ENCODE measurements around the gene DDX10. TPM values are rescaled to one million over a fixed set of nuclear protein-coding genes. Genes with fewer than 3 reads are reported as not detected.

Gene DDX10
- total RNA-seq, 1 donor from 2014 or later = 34.7 TPM

- Mint-ChIP-seq H3K36me3 (no peaks in the 10 kb centered on the region), H3K4me3 (no peak overlapping the region), H3K27ac (no peak overlapping the region), H3K9me3 (no peaks in the 10 kb centered on the region), H3K4me1 (ENCODE audit: unreplicated experiment) (peaks cover 19% of the 10 kb centered on the region), H3K27me3 (no peaks in the 10 kb centered on the region)
- TF ChIP-seq, protein P1, sequence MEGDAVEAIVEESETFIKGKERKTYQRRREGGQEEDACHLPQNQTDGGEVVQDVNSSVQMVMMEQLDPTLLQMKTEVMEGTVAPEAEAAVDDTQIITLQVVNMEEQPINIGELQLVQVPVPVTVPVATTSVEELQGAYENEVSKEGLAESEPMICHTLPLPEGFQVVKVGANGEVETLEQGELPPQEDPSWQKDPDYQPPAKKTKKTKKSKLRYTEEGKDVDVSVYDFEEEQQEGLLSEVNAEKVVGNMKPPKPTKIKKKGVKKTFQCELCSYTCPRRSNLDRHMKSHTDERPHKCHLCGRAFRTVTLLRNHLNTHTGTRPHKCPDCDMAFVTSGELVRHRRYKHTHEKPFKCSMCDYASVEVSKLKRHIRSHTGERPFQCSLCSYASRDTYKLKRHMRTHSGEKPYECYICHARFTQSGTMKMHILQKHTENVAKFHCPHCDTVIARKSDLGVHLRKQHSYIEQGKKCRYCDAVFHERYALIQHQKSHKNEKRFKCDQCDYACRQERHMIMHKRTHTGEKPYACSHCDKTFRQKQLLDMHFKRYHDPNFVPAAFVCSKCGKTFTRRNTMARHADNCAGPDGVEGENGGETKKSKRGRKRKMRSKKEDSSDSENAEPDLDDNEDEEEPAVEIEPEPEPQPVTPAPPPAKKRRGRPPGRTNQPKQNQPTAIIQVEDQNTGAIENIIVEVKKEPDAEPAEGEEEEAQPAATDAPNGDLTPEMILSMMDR (conservative IDR thresholded peaks at IDR 0.05) = no peak
- no peak for DNase-seq (ENCODE audit: extremely low spot score, unreplicated experiment)
Measured at GRCh38 chr11:108852701-108853100, 187.8 kb downstream of the DDX10 start.

- H3K4me3 Mint-ChIP-seq = no peak overlapping the region
- no peaks in the 10 kb centered on the region for H3K27me3 Mint-ChIP-seq
- H3K4me1 Mint-ChIP-seq (ENCODE audit: unreplicated experiment) = peaks cover 19% of the 10 kb centered on the region
- TF ChIP-seq, protein P1 (conservative IDR thresholded peaks at IDR 0.05) = no peak
- no peak overlapping the region for H3K27ac Mint-ChIP-seq
- H3K9me3 Mint-ChIP-seq = no peaks in the 10 kb centered on the region
- no peaks in the 10 kb centered on the region for H3K36me3 Mint-ChIP-seq
- DNase-seq (ENCODE audit: extremely low spot score, unreplicated experiment) = no peak
Measured at GRCh38 chr11:108853151-108853550, 188.3 kb downstream of the DDX10 start.

GRCh38 chr11:108853864-108854263 lies 189.0 kb downstream of the DDX10 start:
- H3K4me1 Mint-ChIP-seq (ENCODE audit: unreplicated experiment) = peaks cover 19% of the 10 kb centered on the region
- TF ChIP-seq, protein P1 (conservative IDR thresholded peaks at IDR 0.05) = no peak
- no peak overlapping the region for H3K4me3 Mint-ChIP-seq
- no peak for DNase-seq (ENCODE audit: extremely low spot score, unreplicated experiment)
- H3K27ac Mint-ChIP-seq = no peak overlapping the region
- peaks cover 3% of the 10 kb centered on the region for H3K36me3 Mint-ChIP-seq
- H3K27me3 Mint-ChIP-seq = no peaks in the 10 kb centered on the region
- no peaks in the 10 kb centered on the region for H3K9me3 Mint-ChIP-seq

DNA sequence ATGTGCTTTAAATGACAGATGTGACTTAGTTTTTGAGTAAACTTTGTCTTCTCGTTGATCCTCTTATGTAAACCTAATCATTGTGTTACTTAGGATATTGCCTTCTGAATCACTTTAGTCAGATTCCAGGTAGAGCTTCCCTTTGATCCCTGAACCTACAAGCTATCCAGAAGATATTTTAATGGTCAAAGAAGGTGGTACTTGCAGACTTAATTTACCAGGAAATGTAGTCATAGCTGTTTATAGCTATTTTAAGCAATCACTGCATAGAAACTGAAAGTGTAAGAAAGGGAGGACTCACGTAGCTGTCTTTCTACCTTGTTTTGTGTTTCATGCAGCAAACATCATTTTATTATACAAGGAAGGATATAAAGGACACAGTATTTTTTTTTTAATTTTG lies 189.5 kb downstream of the DDX10 start:
- Mint-ChIP-seq H3K27me3 (no peaks in the 10 kb centered on the region), H3K4me1 (ENCODE audit: unreplicated experiment) (peaks cover 19% of the 10 kb centered on the region), H3K27ac (no peak overlapping the region), H3K36me3 (peaks cover 4% of the 10 kb centered on the region), H3K9me3 (no peaks in the 10 kb centered on the region), H3K4me3 (no peak overlapping the region)
- DNase-seq (ENCODE audit: extremely low spot score, unreplicated experiment) = no peak
- TF ChIP-seq, protein P1 (conservative IDR thresholded peaks at IDR 0.05) = no peak

DNA sequence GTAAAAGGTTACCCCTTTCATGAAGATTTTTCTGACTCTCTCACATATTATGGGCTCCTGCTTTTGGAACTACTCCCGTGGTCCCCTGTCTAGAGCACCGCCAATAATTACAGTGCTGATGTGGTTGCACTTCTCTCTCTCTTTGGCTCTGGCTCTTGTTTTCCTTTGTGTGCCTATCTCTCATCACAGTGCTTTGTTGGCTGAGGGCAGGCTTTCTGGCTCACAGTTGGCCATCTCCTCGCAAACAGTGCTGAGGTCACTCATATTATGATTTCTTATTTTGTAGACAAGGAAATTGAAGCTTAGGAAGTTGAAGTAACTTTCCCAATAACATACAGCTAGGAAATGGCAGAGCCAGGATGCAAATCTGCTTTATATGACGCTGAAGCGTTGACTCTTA lies 192.5 kb downstream of the DDX10 start:
- Mint-ChIP-seq H3K27ac (no peak overlapping the region), H3K4me3 (no peak overlapping the region), H3K4me1 (ENCODE audit: unreplicated experiment) (peaks cover 19% of the 10 kb centered on the region), H3K27me3 (no peaks in the 10 kb centered on the region), H3K9me3 (no peaks in the 10 kb centered on the region), H3K36me3 (peaks cover 12% of the 10 kb centered on the region)
- TF ChIP-seq, protein P1 (conservative IDR thresholded peaks at IDR 0.05) = no peak
- DNase-seq (ENCODE audit: extremely low spot score, unreplicated experiment) = no peak

DNA sequence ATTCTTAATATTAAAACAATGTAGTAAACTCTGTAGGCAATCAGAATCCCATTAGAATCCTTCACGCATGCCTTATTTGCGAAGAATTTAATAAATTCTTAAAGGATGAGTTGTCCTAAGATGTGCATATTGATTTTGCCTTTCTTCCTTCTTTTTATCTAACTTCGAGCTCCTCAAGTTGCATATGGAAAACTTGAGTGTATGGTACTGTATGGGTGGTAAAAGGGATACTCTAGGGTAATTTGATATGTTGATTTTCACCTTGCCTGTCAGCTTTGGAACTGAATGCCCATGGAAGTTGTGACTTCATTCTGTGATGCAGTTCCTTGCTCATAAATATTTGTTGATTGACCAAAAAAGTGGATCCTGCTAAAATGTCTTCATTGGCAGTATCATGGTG lies 193.8 kb downstream of the DDX10 start:
- Mint-ChIP-seq H3K36me3 (peaks cover 12% of the 10 kb centered on the region), H3K27me3 (no peaks in the 10 kb centered on the region), H3K27ac (no peak overlapping the region), H3K9me3 (no peaks in the 10 kb centered on the region), H3K4me1 (ENCODE audit: unreplicated experiment) (peaks cover 16% of the 10 kb centered on the region), H3K4me3 (no peak overlapping the region)
- no peak for DNase-seq (ENCODE audit: extremely low spot score, unreplicated experiment)
- TF ChIP-seq, protein P1 (conservative IDR thresholded peaks at IDR 0.05) = no peak

All from type B pancreatic cell (in vitro differentiated cells).